Thoracic aorta (tissue), 2 donors: ENCODE measurements around the gene AMZ1. TPM values are rescaled to one million over a fixed set of nuclear protein-coding genes. Genes with fewer than 3 reads are reported as not detected.
A peak's percentile ranks its signal among the peaks of the same experiment; 100 is the strongest.

Experiments used
- ATAC-seq: fragments of 150-250 bp; one replicate; pipeline ENCODE4 v1.8.0; 2017; ENCODE audit warnings: low read depth; ENCODE audit not compliant: insufficient number of reproducible peaks, low FRiP score
- DNase-seq: peaks from one replicate; pipeline ENCODE4 v3.0.0-alpha.2; 2020; ENCODE audit warnings: low spot score
- H3K27ac ChIP-seq, 2 donors: fragments of 200-600 bp; sonication (generic); 1 replicate in 1 of 2; 2 replicates in 1 of 2; pipeline ENCODE4 v1.5.1; 2016; ENCODE audit warnings: mild to moderate bottlenecking in 2 of 2, moderate library complexity in 2 of 2
- H3K27me3 ChIP-seq: fragments of 200-600 bp; sonication (generic); replicated peaks from 2 replicates; pipeline ENCODE4 v1.6.0; 2016; ENCODE audit warnings: mild to moderate bottlenecking; ENCODE audit not compliant: insufficient read depth
- H3K36me3 ChIP-seq: fragments of 200-600 bp; sonication (generic); one replicate; pipeline ENCODE4 v1.5.1; 2016
- H3K4me1 ChIP-seq, 2 donors: fragments of 200-600 bp; sonication (generic); 1 replicate in 1 of 2; 2 replicates in 1 of 2; pipeline versions ENCODE4 v1.5.1 to v1.6.0; 2016; ENCODE audit warnings: low read depth in 2 of 2, mild to moderate bottlenecking in 1 of 2; ENCODE audit not compliant: control insufficient read depth in 1 of 2
- H3K4me3 ChIP-seq: fragments of 200-600 bp; sonication (generic); 2 replicates; pipeline ENCODE4 v1.5.1; 2016; ENCODE audit warnings: mild to moderate bottlenecking
- H3K9me3 ChIP-seq: fragments of 200-600 bp; sonication (generic); 2 replicates; pipeline ENCODE4 v1.5.1; 2016
- CTCF ChIP-seq: fragments of 200-600 bp; sonication (generic); IDR thresholded peaks from one replicate; pipeline ENCODE4 v1.5.1; 2019; ENCODE audit warnings: antibody characterized with exemption
- total RNA-seq, 2 donors: library from RNA; depleted of rRNA; stranded (reverse); fragments of >200 nt; gene quantifications; one replicate each; pipeline versions ENCODE4 v1.1.0 to v1.2.3, GENCODE V29; 2016

Gene AMZ1
- total RNA-seq, 2 donors from 2014 or later: 1.4 to 3.7 TPM

GRCh38 chr7:2730846-2731770, 43.1 kb downstream of the AMZ1 start:
- H3K27me3 ChIP-seq: no peaks in the 10 kb centered on the region
- ATAC-seq (no peak), DNase-seq (no peak)
- H3K27ac ChIP-seq: no peak overlapping the region
- TF ChIP-seq CTCF: no peak
- peaks cover 3% of the 10 kb centered on the region for H3K36me3 ChIP-seq
- H3K9me3 ChIP-seq: no peaks in the 10 kb centered on the region
- H3K4me3 ChIP-seq: no peak overlapping the region
- H3K4me1 ChIP-seq: peaks cover 17 to 23% of the 10 kb centered on the region in 2 donors

- H3K27me3 ChIP-seq: no peaks in the 10 kb centered on the region
- no peaks in the 10 kb centered on the region for H3K9me3 ChIP-seq
- ATAC-seq (no peak), DNase-seq (no peak)
- no peak overlapping the region for H3K4me3 ChIP-seq
- TF ChIP-seq CTCF: no peak
- H3K36me3 ChIP-seq: peaks cover 3% of the 10 kb centered on the region
- H3K27ac ChIP-seq: peak overlapping the region in 1 of 2 donors; percentile 51
- H3K4me1 ChIP-seq: peaks cover 17 to 23% of the 10 kb centered on the region in 2 donors
Measured at GRCh38 chr7:2732388-2732787, 44.4 kb downstream of the AMZ1 start.

- Histone ChIP-seq H3K9me3 (no peaks in the 10 kb centered on the region), H3K4me3 (no peak overlapping the region), H3K4me1 (peaks cover 17 to 23% of the 10 kb centered on the region in 2 donors), H3K27ac (peak overlapping the region; percentile 48 to 51), H3K36me3 (peaks cover 3% of the 10 kb centered on the region), H3K27me3 (no peaks in the 10 kb centered on the region)
- peak; percentile 70 for ATAC-seq
- peak; percentile 6 for TF ChIP-seq CTCF
- DNase-seq: peak; percentile 31
Measured at GRCh38 chr7:2732959-2733584, 45.1 kb downstream of the AMZ1 start.

GRCh38 chr7:2734084-2734686, 46.2 kb downstream of the AMZ1 start:
- H3K27me3 ChIP-seq: no peaks in the 10 kb centered on the region
- H3K36me3 ChIP-seq: peaks cover 3% of the 10 kb centered on the region
- no peak overlapping the region for H3K4me3 ChIP-seq
- TF ChIP-seq CTCF: no peak
- H3K27ac ChIP-seq: no peak overlapping the region
- ATAC-seq (no peak), DNase-seq (no peak)
- no peaks in the 10 kb centered on the region for H3K9me3 ChIP-seq
- peaks cover 12 to 18% of the 10 kb centered on the region in 2 donors for H3K4me1 ChIP-seq
